A549 (cell line): Measurements from ENCODE around the gene DAB1. TPM values are rescaled to one million over a fixed set of nuclear protein-coding genes. Genes with fewer than 3 reads are reported as not detected.

ENCODE experiments used
- ATAC-seq, 2 experiments: fragments of 200-7000 bp in 1 of 2; fragments of >200 bp in 1 of 2; cut with Nextera tagmentation in 1 of 2; cut with Tn5 transposase in 1 of 2; 3 replicates each; pipeline versions ENCODE4 v1.8.0 to v1.9.1; 2018 to 2020; ENCODE audit warnings: mild to moderate bottlenecking in 1 of 2, moderate library complexity in 1 of 2
- CTCF ChIA-PET: fragments of 300-600 bp; sonication (Branson Sonifier 250); formaldehyde crosslinking; extraction: SDS; loops from one replicate; lab custom pipeline; 2021; ENCODE audit warnings: antibody characterized with exemption, inconsistent platforms; lab: Yijun Ruan, JAX
- POLR2A ChIA-PET: fragments of 350-600 bp; formaldehyde crosslinking; extraction: SDS; loops from one replicate; lab custom pipeline; 2021; ENCODE audit warnings: antibody characterized with exemption, inconsistent platforms; lab: Yijun Ruan, JAX
- DNase-seq, 2 experiments: peaks; one replicate each; pipeline versions ENCODE4 v3.0.0 to v3.0.0-alpha.2; 2011 to 2016; ENCODE audit warnings: low read depth in 1 of 2, low spot score in 1 of 2
- FAIRE-seq: peaks from 2 replicates; lab custom pipeline; 2011; peaks lifted over from hg19 to GRCh38; lab: Jason Lieb, UNC
- H3K27ac ChIP-seq, 2 experiments: fragments of >200 bp; sonication (Bioruptor Twin); formaldehyde crosslinking; 3 replicates each; pipeline ENCODE4 v1.5.1; 2016 to 2017
- H3K4me1 ChIP-seq: fragments of >200 bp; sonication (Bioruptor Twin); formaldehyde crosslinking; 3 replicates; pipeline ENCODE4 v1.6.1; 2016
- H3K4me2 ChIP-seq: fragments of >200 bp; sonication (Bioruptor Twin); formaldehyde crosslinking; 3 replicates; pipeline ENCODE4 v1.6.1; 2016
- H3K4me3 ChIP-seq: fragments of >200 bp; sonication (Bioruptor Twin); formaldehyde crosslinking; 3 replicates; pipeline ENCODE4 v1.5.1; 2016
- H3K9me3 ChIP-seq: fragments of >200 bp; sonication (Bioruptor Twin); formaldehyde crosslinking; 3 replicates; pipeline ENCODE4 v1.6.1; 2016
- BCL3 ChIP-seq: fragments of >200 bp; sonication (Bioruptor Twin); formaldehyde crosslinking; IDR thresholded peaks from 3 replicates; pipeline ENCODE4 v1.6.1; 2016
- BHLHE40 ChIP-seq: IDR thresholded peaks from 2 replicates; pipeline ENCODE4 v1.6.1; 2012; ENCODE audit warnings: low read depth, low read length, inconsistent platforms
- CTCF ChIP-seq: fragments of >200 bp; sonication (Bioruptor Twin); formaldehyde crosslinking; IDR thresholded peaks from 3 replicates; pipeline ENCODE4 v1.5.1; 2016
- EHF ChIP-seq: fragments of 250-450 bp; sonication (Bioruptor Pico); IDR thresholded peaks from 2 replicates; pipeline ENCODE4 v1.5.0; 2020; ENCODE audit warnings: mild to moderate bottlenecking
- EHMT2 ChIP-seq: fragments of 200-600 bp; sonication (generic); IDR thresholded peaks from 2 replicates; pipeline ENCODE4 v1.6.1; 2016; ENCODE audit warnings: antibody characterized with exemption, low read depth, mild to moderate bottlenecking, moderate library complexity
- ELK1 ChIP-seq: fragments of 150-350 bp; IDR thresholded peaks from 2 replicates; pipeline ENCODE4 v1.6.1; 2014; ENCODE audit warnings: low read depth, mild to moderate bottlenecking, low read length
- GATA3 ChIP-seq: IDR thresholded peaks from 2 replicates; pipeline ENCODE4 v1.6.1; 2012; ENCODE audit warnings: borderline replicate concordance
- HDAC2 ChIP-seq: fragments of 200-600 bp; sonication (generic); IDR thresholded peaks from 2 replicates; pipeline ENCODE4 v1.6.1; 2016
- HEYL ChIP-seq: fragments of 250-450 bp; sonication (Bioruptor Pico); IDR thresholded peaks from 2 replicates; pipeline ENCODE4 v1.8.0; 2021; ENCODE audit warnings: mild to moderate bottlenecking, moderate library complexity
- KDM1A ChIP-seq: fragments of 200-600 bp; sonication (generic); IDR thresholded peaks from 2 replicates; pipeline ENCODE4 v1.6.1; 2016; ENCODE audit warnings: low read depth, mild to moderate bottlenecking
- MAZ ChIP-seq: fragments of 150-350 bp; IDR thresholded peaks from 2 replicates; pipeline ENCODE4 v1.6.1; 2014; ENCODE audit warnings: antibody characterized with exemption, low read depth, low read length, borderline replicate concordance
- NR3C1 ChIP-seq: fragments of >200 bp; sonication (Bioruptor Twin); formaldehyde crosslinking; IDR thresholded peaks from 3 replicates; pipeline ENCODE4 v1.6.1; 2017
- POLR2A ChIP-seq: IDR thresholded peaks from 2 replicates; pipeline ENCODE4 v1.6.1; 2012; ENCODE audit warnings: mild to moderate bottlenecking, low read length
- RARB ChIP-seq: fragments of 250-450 bp; sonication (Bioruptor Pico); IDR thresholded peaks from 2 replicates; pipeline ENCODE4 v1.8.0; 2021; ENCODE audit warnings: mild to moderate bottlenecking, moderate library complexity
- RCOR1 ChIP-seq: fragments of 150-350 bp; IDR thresholded peaks from 2 replicates; pipeline ENCODE4 v1.6.1; 2014; ENCODE audit warnings: antibody characterized with exemption, low read length, low read depth
- SREBF2 ChIP-seq: fragments of 450-650 bp; IDR thresholded peaks from 2 replicates; pipeline ENCODE4 v1.6.1; 2014; ENCODE audit warnings: mild to moderate bottlenecking, moderate library complexity
- TP53 ChIP-seq: fragments of 250-450 bp; sonication (Bioruptor Pico); IDR thresholded peaks from 2 replicates; pipeline ENCODE4 v1.5.0; 2021; ENCODE audit warnings: mild to moderate bottlenecking, moderate library complexity
- ZC3H11A ChIP-seq: fragments of 450-650 bp; IDR thresholded peaks from 2 replicates; pipeline ENCODE4 v1.6.1; 2014; ENCODE audit warnings: antibody characterized with exemption, mild to moderate bottlenecking
- WGBS: methylation state at CpG from one replicate; pipeline ENCODE4 v1.1.6; 2017; ENCODE audit errors: missing lambda C conversion rate; 5-methylcytosine and 5-hydroxymethylcytosine counted together
- polyA plus RNA-seq, 4 experiments: library from polyadenylated mRNA; depleted of rRNA in 3 of 4; stranded (reverse); fragments of >200 nt; fragmentation: RNase III in 1 of 4; extraction: RNeasy Plus Mini Kit Qiagen cat#74134 plus additional on column Dnase treatment in 1 of 4; gene quantifications; 2 replicates in 3 of 4; 3 replicates in 1 of 4; pipeline ENCODE4 v1.2.3, GENCODE V29; 2011 to 2017

DAB1 gene
- polyA plus RNA-seq, 2 of the 4 experiments (the other 2 are of a cell fraction), result not detected

- TF ChIP-seq BCL3, result no peak
These were observed 27.7 kb upstream of the DAB1 start (continued) for GRCh38 chr1:57451516-57451915.

- TF ChIP-seq BCL3 (no peak), EHF (CRISPR knock-in tag) (no peak), ELK1 (no peak), RCOR1 (no peak), KDM1A (no peak), CTCF (no peak), BHLHE40 (no peak), RARB (CRISPR knock-in tag) (no peak), POLR2A (no peak), ZC3H11A (no peak), MAZ (no peak), SREBF2 (no peak), GATA3 (no peak), HDAC2 (no peak)
- DNase-seq (no peak), FAIRE-seq (no peak), ATAC-seq (no peak)
- H3K9me3 ChIP-seq, result no peaks in the 10 kb centered on the region
- ChIA-PET POLR2A (no interaction called here), CTCF (interaction anchor here (1.1 kb wide), 1 partner anchor 10 kb away, joined by 4 read pairs; no protein-coding TSS in a partner anchor)
- H3K4me3 ChIP-seq, result no peak overlapping the region
- WGBS, result 0% methylated on average over 3 of the region's 3 CpGs
- no peak overlapping the region for H3K27ac ChIP-seq
- no peak overlapping the region for H3K4me2 ChIP-seq
- H3K4me1 ChIP-seq, result no peaks in the 10 kb centered on the region
These were observed 27.1 kb upstream of the DAB1 start for GRCh38 chr1:57450981-57451380.

GRCh38 chr1:57447551-57447950 is 23.7 kb upstream of the DAB1 start:
- POLR2A ChIA-PET, result no interaction called here
- no peak for ATAC-seq

GRCh38 chr1:57443004-57443403 is 19.1 kb upstream of the DAB1 start:
- DNase-seq, result no peak
- ChIA-PET CTCF (no interaction called here), POLR2A (no interaction called here)
- Histone ChIP-seq H3K9me3 (no peaks in the 10 kb centered on the region), H3K27ac (no peak overlapping the region), H3K4me2 (no peak overlapping the region), H3K4me3 (no peak overlapping the region), H3K4me1 (no peaks in the 10 kb centered on the region)
- ATAC-seq, result no peak
- TF ChIP-seq GATA3, result no peak
- no peak for TF ChIP-seq KDM1A
- no peak for TF ChIP-seq NR3C1
- TF ChIP-seq EHMT2, result no peak
- TF ChIP-seq HEYL (CRISPR knock-in tag), result no peak
- TF ChIP-seq MAZ, result no peak
- no peak for FAIRE-seq

More at GRCh38 chr1:57447551-57447950, 23.7 kb upstream of the DAB1 start:
- H3K4me2 ChIP-seq, result no peak overlapping the region
- no peak overlapping the region for H3K27ac ChIP-seq
- no peaks in the 10 kb centered on the region for H3K4me1 ChIP-seq
- WGBS, result 2% methylated on average over 3 of the region's 3 CpGs
- no peak for FAIRE-seq
- TF ChIP-seq TP53 (CRISPR knock-in tag), result no peak
- no peak for DNase-seq
- no peak overlapping the region for H3K4me3 ChIP-seq
- CTCF ChIA-PET, result no interaction called here
- no peaks in the 10 kb centered on the region for H3K9me3 ChIP-seq
